Measurements from ENCODE around the gene LMAN2L. TPM values are rescaled to one million over a fixed set of nuclear protein-coding genes. Genes with fewer than 3 reads are reported as not detected.

Gene LMAN2L
- total and polyA plus RNA-seq, 2 of the 8 experiments (the other 6 are each of a cell fraction or from before 2014, with no cell fraction given): 14.3 to 17.6 TPM

- TF ChIP-seq ATF3 (IDR thresholded peaks at IDR 0.05; ENCODE audit: insufficient read depth, low read depth, low read length) (no peak), CBX5 (IDR thresholded peaks at IDR 0.05; ENCODE audit: low read depth, low read length) (no peak), TBP (IDR thresholded peaks at IDR 0.05; ENCODE audit: low read depth, low read length) (no peak), CTCF (IDR thresholded peaks at IDR 0.05; ENCODE audit: control extremely low read depth in 1 of 3, insufficient read depth in 1 of 3, low read depth in 1 of 3, low read length in 3 of 3) (no peak), ASH2L (IDR thresholded peaks at IDR 0.05; ENCODE audit: low read length) (no peak), KDM5A (IDR thresholded peaks at IDR 0.05; ENCODE audit: low read length) (no peak)
These were observed 24.2 kb downstream of the LMAN2L start (continued) for GRCh38 chr2:96715658-96716057.

Measured in H1 (cell line).